ENCODE data around the gene MTG2. TPM values are rescaled to one million over a fixed set of nuclear protein-coding genes. Genes with fewer than 3 reads are reported as not detected.
A peak's percentile ranks its signal among the peaks of the same experiment; 100 is the strongest.
"Not testable (repeated sequence)": the region's sequence is repeated elsewhere in the genome, so short reads cannot be mapped to it uniquely, and the experiment has no call there.

Gene MTG2
- total and polyA plus RNA-seq, 9 donors: 22.2 to 30.0 (median 26.0) TPM

DNA sequence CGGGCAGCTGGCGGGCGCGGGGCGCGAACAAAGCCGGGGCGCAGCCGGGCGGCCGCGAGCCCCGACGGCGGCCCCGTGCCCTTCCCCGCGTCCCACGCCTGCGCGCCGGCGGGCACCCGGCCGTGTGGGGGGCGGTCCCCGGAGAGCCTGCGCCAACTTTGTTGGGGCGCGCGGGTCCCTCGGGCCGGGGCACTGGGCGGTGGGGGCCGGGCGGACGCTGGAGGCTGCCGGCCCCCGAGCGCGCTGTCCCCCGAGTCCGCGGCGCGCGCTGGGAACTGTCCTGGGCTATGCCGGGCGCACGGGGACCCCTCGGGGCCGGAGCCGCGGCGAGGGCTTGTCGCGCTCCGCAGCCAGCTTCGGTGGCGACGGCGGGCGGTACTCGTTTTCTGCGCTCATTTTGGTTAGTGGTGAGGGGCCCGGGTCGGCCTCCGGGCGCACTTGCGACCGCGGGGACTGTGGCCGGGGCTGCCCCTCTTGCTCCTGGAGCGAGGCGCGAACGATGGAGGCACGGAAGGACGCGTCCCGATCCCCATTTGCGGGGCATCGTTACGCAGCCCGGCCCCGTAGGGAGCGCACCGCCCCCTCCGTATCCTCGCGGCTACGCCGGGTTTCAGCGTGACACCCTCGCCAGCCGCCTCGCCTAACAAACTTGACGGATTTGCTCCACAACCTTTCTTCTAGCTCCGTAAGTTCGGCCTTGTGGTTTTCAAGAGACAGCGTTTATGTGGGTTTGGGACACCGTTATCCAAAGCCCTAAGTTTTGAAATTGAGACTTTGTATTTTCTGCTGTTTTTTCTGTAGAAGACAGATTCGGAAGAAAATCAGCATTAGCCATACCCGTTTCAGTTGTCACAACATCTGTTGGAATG, 38.6 kb upstream of the MTG2 start:
- Histone ChIP-seq H3K27ac (ENCODE audit: low read length) (peak overlapping the region; percentile 85), H3K27me3 (ENCODE audit: control insufficient read depth, insufficient read depth, low read length) (no peaks in the 10 kb centered on the region), H3K4me3 (ENCODE audit: low read length) (peak overlapping the region; percentile 70), H3K36me3 (ENCODE audit: control insufficient read depth, insufficient read depth, low read length) (peaks cover 20% of the 10 kb centered on the region), H3K9me3 (replicated peaks; ENCODE audit: control insufficient read depth, low read depth, low read length) (no peaks in the 10 kb centered on the region), H3K4me1 (ENCODE audit: control insufficient read depth, insufficient read depth, low read length) (peaks cover 29% of the 10 kb centered on the region)
- under 1% methylated on average over 90 of the region's 104 CpGs for WGBS (ENCODE audit: insufficient coverage)
- peak; percentile 64 for DNase-seq

- Histone ChIP-seq H3K4me3 (ENCODE audit: low read length) (no peak overlapping the region), H3K9me3 (replicated peaks; ENCODE audit: control insufficient read depth, low read depth, low read length) (no peaks in the 10 kb centered on the region), H3K27ac (ENCODE audit: low read length) (no peak overlapping the region), H3K27me3 (ENCODE audit: control insufficient read depth, insufficient read depth, low read length) (no peaks in the 10 kb centered on the region), H3K4me1 (ENCODE audit: control insufficient read depth, insufficient read depth, low read length) (peaks cover 39% of the 10 kb centered on the region), H3K36me3 (ENCODE audit: control insufficient read depth, insufficient read depth, low read length) (peaks cover 5% of the 10 kb centered on the region)
- 91% methylated on average over 7 of the region's 7 CpGs for WGBS (ENCODE audit: insufficient coverage)
- DNase-seq: no peak
These were observed 37.2 kb upstream of the MTG2 start for GRCh38 chr20:62145688-62146018.

DNA sequence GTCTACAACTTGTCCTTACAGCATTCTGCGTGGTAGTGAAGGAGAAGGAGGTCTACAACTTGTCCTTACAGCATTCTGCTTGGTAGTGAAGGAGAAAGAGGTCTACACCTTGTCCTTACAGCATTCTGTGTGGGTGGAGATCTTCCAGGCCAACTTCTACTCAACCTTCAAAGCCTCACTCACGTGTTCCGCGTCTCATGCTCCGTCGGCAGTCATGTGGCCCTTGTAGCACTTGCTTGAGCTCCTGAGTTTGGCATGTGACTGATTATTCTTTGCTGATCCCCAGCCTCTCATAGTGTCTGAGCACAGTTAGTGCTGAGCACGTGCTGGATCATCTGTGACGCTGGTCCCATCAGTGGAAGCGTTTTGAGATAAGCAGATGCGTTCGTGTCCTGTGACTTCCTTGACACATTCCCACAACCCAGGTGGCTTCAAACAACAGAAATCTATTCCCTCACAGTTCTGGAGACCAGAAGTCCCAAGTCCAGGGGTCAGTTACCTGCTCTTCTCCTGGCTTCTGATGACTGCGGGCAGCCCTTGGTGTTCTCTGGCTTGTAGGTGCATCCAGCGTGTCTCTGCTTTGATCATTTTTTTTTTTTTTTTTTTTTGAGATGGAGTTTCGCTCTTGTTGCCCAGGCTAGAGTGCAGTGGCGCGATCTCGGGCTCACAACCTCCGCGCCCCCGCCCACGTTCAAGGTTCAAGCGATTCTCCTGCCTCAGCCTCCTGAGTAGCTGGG, 36.6 kb upstream of the MTG2 start:
- no peak for DNase-seq
- Histone ChIP-seq H3K4me3 (ENCODE audit: low read length) (no peak overlapping the region), H3K27ac (ENCODE audit: low read length) (no peak overlapping the region), H3K27me3 (ENCODE audit: control insufficient read depth, insufficient read depth, low read length) (no peaks in the 10 kb centered on the region), H3K36me3 (ENCODE audit: control insufficient read depth, insufficient read depth, low read length) (peaks cover 2% of the 10 kb centered on the region), H3K4me1 (ENCODE audit: control insufficient read depth, insufficient read depth, low read length) (peaks cover 36% of the 10 kb centered on the region), H3K9me3 (replicated peaks; ENCODE audit: control insufficient read depth, low read depth, low read length) (no peaks in the 10 kb centered on the region)
- 91% methylated on average over 11 of the region's 22 CpGs for WGBS (ENCODE audit: insufficient coverage)

GRCh38 chr20:62147125-62147524, 35.7 kb upstream of the MTG2 start:
- Histone ChIP-seq H3K27ac (ENCODE audit: low read length) (no peak overlapping the region), H3K9me3 (replicated peaks; ENCODE audit: control insufficient read depth, low read depth, low read length) (no peaks in the 10 kb centered on the region), H3K4me1 (ENCODE audit: control insufficient read depth, insufficient read depth, low read length) (peaks cover 26% of the 10 kb centered on the region), H3K4me3 (ENCODE audit: low read length) (no peak overlapping the region), H3K27me3 (ENCODE audit: control insufficient read depth, insufficient read depth, low read length) (no peaks in the 10 kb centered on the region), H3K36me3 (ENCODE audit: control insufficient read depth, insufficient read depth, low read length) (peaks cover 1% of the 10 kb centered on the region)
- no peak for DNase-seq
- 87% methylated on average over 6 of the region's 6 CpGs for WGBS (ENCODE audit: insufficient coverage)

GRCh38 chr20:62147528-62147927, 35.3 kb upstream of the MTG2 start:
- Histone ChIP-seq H3K36me3 (ENCODE audit: control insufficient read depth, insufficient read depth, low read length) (peaks cover 5% of the 10 kb centered on the region), H3K4me1 (ENCODE audit: control insufficient read depth, insufficient read depth, low read length) (peaks cover 26% of the 10 kb centered on the region), H3K27ac (ENCODE audit: low read length) (no peak overlapping the region), H3K9me3 (replicated peaks; ENCODE audit: control insufficient read depth, low read depth, low read length) (no peaks in the 10 kb centered on the region), H3K27me3 (ENCODE audit: control insufficient read depth, insufficient read depth, low read length) (no peaks in the 10 kb centered on the region), H3K4me3 (ENCODE audit: low read length) (no peak overlapping the region)
- 91% methylated on average over 7 of the region's 9 CpGs for WGBS (ENCODE audit: insufficient coverage)
- DNase-seq: no peak

DNA sequence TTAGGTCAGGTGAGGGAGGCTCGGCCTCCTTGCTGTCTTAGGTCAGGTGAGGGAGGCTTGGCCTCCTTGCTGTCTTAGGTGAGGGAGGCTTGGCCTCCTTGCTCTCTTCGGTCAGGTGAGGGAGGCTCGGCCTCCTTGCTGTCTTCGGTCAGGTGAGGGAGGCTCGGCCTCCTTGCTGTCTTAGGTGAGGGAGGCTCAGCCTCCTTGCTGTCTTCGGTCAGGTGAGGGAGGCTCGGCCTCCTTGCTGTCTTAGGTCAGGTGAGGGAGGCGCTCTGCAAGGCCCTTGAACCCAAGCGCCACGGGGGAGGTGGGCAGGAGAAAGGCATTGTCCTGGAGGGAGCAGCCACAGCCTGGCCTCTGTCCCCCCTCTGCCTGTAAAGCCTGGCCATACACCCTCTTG, 34.4 kb upstream of the MTG2 start:
- not testable (repeated sequence) for H3K9me3 ChIP-seq (replicated peaks; ENCODE audit: control insufficient read depth, low read depth, low read length); H3K27ac ChIP-seq (ENCODE audit: low read length); DNase-seq; H3K4me3 ChIP-seq (ENCODE audit: low read length); H3K27me3 ChIP-seq (ENCODE audit: control insufficient read depth, insufficient read depth, low read length)
- Histone ChIP-seq H3K36me3 (ENCODE audit: control insufficient read depth, insufficient read depth, low read length) (peaks cover 10% of the 10 kb centered on the region), H3K4me1 (ENCODE audit: control insufficient read depth, insufficient read depth, low read length) (peaks cover 26% of the 10 kb centered on the region)
- WGBS (ENCODE audit: insufficient coverage): 87% methylated on average over 5 of the region's 10 CpGs

GRCh38 chr20:62148908-62149314, 33.9 kb upstream of the MTG2 start:
- peaks cover 14% of the 10 kb centered on the region for H3K36me3 ChIP-seq (ENCODE audit: control insufficient read depth, insufficient read depth, low read length)
- H3K27ac ChIP-seq (ENCODE audit: low read length): no peak overlapping the region
- H3K27me3 ChIP-seq (ENCODE audit: control insufficient read depth, insufficient read depth, low read length): no peaks in the 10 kb centered on the region
- peaks cover 26% of the 10 kb centered on the region for H3K4me1 ChIP-seq (ENCODE audit: control insufficient read depth, insufficient read depth, low read length)
- H3K4me3 ChIP-seq (ENCODE audit: low read length): no peak overlapping the region
- 87% methylated on average over 11 of the region's 20 CpGs for WGBS (ENCODE audit: insufficient coverage)
- no peak for DNase-seq
- no peaks in the 10 kb centered on the region for H3K9me3 ChIP-seq (replicated peaks; ENCODE audit: control insufficient read depth, low read depth, low read length)

DNA sequence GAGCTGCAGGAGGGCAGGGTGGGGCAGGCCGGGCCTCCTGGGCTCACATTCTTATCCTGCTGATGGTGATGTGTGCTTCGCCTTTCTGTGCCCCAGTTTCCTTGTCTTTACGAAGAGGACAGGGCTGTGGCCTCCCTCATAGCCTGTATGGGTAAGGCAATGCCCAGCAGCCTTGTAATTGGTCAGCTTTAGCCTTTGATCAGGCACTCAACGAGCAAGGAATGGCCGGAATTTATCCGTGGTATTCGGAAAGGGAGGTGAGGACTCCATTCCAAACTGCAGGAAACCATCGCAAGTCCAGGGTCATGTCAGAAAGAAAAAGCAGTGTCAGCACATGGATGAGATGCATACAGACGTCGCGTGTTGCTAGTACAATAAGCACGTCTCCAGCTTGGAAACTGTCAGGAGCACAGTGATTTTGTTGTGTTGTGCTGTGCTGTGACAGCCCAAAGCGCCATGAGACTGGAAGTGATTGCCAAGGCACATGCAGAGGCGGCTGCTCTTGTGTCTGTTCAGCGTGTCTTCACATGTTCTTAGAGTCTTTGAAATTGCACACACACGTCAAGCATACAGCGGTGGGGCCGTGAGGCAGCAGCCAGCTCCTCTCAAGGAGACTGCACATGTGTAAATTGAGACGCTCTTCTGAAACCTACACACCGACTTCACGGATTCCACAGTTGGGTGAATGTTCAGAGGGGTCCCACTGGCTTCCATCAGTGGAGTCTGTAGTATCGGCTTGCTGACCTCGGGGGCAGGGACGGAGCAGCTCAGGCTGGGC, 33.1 kb upstream of the MTG2 start:
- no peaks in the 10 kb centered on the region for H3K27me3 ChIP-seq (ENCODE audit: control insufficient read depth, insufficient read depth, low read length)
- peaks cover 25% of the 10 kb centered on the region for H3K4me1 ChIP-seq (ENCODE audit: control insufficient read depth, insufficient read depth, low read length)
- H3K9me3 ChIP-seq (replicated peaks; ENCODE audit: control insufficient read depth, low read depth, low read length): no peaks in the 10 kb centered on the region
- H3K4me3 ChIP-seq (ENCODE audit: low read length): no peak overlapping the region
- DNase-seq: no peak
- peaks cover 22% of the 10 kb centered on the region for H3K36me3 ChIP-seq (ENCODE audit: control insufficient read depth, insufficient read depth, low read length)
- 46% methylated on average over 20 of the region's 24 CpGs for WGBS (ENCODE audit: insufficient coverage)
- H3K27ac ChIP-seq (ENCODE audit: low read length): no peak overlapping the region

GRCh38 chr20:62150310-62150575, 32.6 kb upstream of the MTG2 start:
- peaks cover 22% of the 10 kb centered on the region for H3K36me3 ChIP-seq (ENCODE audit: control insufficient read depth, insufficient read depth, low read length)
- no peaks in the 10 kb centered on the region for H3K27me3 ChIP-seq (ENCODE audit: control insufficient read depth, insufficient read depth, low read length)
- H3K4me1 ChIP-seq (ENCODE audit: control insufficient read depth, insufficient read depth, low read length): peaks cover 19% of the 10 kb centered on the region
- DNase-seq: no peak
- H3K4me3 ChIP-seq (ENCODE audit: low read length): no peak overlapping the region
- WGBS (ENCODE audit: insufficient coverage): 95% methylated on average over 7 of the region's 11 CpGs
- no peaks in the 10 kb centered on the region for H3K9me3 ChIP-seq (replicated peaks; ENCODE audit: control insufficient read depth, low read depth, low read length)
- no peak overlapping the region for H3K27ac ChIP-seq (ENCODE audit: low read length)

DNA sequence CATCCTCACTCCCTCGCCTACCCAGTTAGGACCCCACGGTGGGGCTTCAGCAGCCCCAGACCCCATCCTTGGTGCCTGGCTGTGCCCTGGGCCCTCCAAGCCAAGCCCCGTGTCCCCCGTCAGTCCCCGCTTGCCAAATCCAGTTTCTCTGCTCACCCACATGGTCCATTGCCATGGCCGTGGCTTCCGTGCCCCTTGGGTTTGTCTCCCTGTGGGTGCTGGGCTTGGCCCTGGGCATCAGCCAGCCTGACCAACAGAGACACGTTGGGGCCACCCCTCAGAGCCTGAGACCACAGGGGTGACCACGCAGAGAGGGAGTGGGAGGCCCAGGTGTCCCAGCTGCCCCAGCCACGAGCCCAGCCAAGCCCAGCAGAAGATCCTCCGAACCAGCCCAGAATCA, 31.6 kb upstream of the MTG2 start:
- DNase-seq: no peak
- peaks cover 22% of the 10 kb centered on the region for H3K36me3 ChIP-seq (ENCODE audit: control insufficient read depth, insufficient read depth, low read length)
- H3K27me3 ChIP-seq (ENCODE audit: control insufficient read depth, insufficient read depth, low read length): no peaks in the 10 kb centered on the region
- no peak overlapping the region for H3K27ac ChIP-seq (ENCODE audit: low read length)
- peaks cover 16% of the 10 kb centered on the region for H3K4me1 ChIP-seq (ENCODE audit: control insufficient read depth, insufficient read depth, low read length)
- no peaks in the 10 kb centered on the region for H3K9me3 ChIP-seq (replicated peaks; ENCODE audit: control insufficient read depth, low read depth, low read length)
- WGBS (ENCODE audit: insufficient coverage): 87% methylated on average over 11 of the region's 11 CpGs
- H3K4me3 ChIP-seq (ENCODE audit: low read length): no peak overlapping the region
